IMR-90 (cell line): ENCODE results near the gene TRIM21. TPM values are rescaled to one million over a fixed set of nuclear protein-coding genes. Genes with fewer than 3 reads are reported as not detected.

ENCODE experiments used
- ATAC-seq: fragments of 200-7000 bp; cut with Tn5 transposase; 2 replicates; pipeline ENCODE4 v1.9.1; 2020; ENCODE audit warnings: low read depth, mild to moderate bottlenecking, moderate library complexity
- BruUV-seq: library from RNA; stranded (reverse); fragments of 400-500 nt; replicated peaks from 2 replicates; lab custom pipeline; 2021; lab: Mats Ljungman, UMichigan
- CTCF ChIA-PET: fragments of 300-600 bp; formaldehyde crosslinking; extraction: SDS; loops from one replicate; lab custom pipeline; 2021; ENCODE audit warnings: antibody characterized with exemption; lab: Yijun Ruan, JAX
- POLR2A ChIA-PET: fragments of 300-600 bp; sonication (Branson Sonifier 250); formaldehyde crosslinking; loops from one replicate; lab custom pipeline; 2022; ENCODE audit warnings: antibody characterized with exemption; ENCODE audit not compliant: unreplicated experiment; lab: Charles Lee
- DNase-seq: peaks from one replicate; pipeline ENCODE4 v3.0.0; 2013
- H2AFZ ChIP-seq: replicated peaks from 2 replicates; pipeline ENCODE3; 2013; ENCODE audit warnings: low read length, mild to moderate bottlenecking; ENCODE audit not compliant: poor library complexity
- H2AK5ac ChIP-seq: 2 replicates; pipeline ENCODE4 v1.6.1; 2013; ENCODE audit warnings: low read depth, low read length, inconsistent platforms
- H2AK9ac ChIP-seq: replicated peaks from 2 replicates; pipeline ENCODE3; 2013; ENCODE audit warnings: mild to moderate bottlenecking, low read depth, low read length, moderate library complexity; ENCODE audit not compliant: poor library complexity
- H2BK120ac ChIP-seq: 2 replicates; pipeline ENCODE4 v1.6.1; 2013; ENCODE audit warnings: low read depth, low read length, inconsistent platforms
- H2BK15ac ChIP-seq: 3 replicates; pipeline ENCODE4 v1.6.1; 2013; ENCODE audit warnings: low read depth, low read length, inconsistent platforms
- H2BK20ac ChIP-seq: 2 replicates; pipeline ENCODE4 v1.6.1; 2013; ENCODE audit warnings: low read depth, mild to moderate bottlenecking, inconsistent platforms, low read length, moderate library complexity
- H2BK5ac ChIP-seq: 2 replicates; pipeline ENCODE4 v1.6.1; 2013; ENCODE audit warnings: mild to moderate bottlenecking, low read depth, low read length, inconsistent platforms; ENCODE audit not compliant: poor library complexity, severe bottlenecking
- H3K14ac ChIP-seq: replicated peaks from 2 replicates; pipeline ENCODE4 v1.6.1; 2013; ENCODE audit warnings: low read depth, low read length, inconsistent platforms
- H3K18ac ChIP-seq: 2 replicates; pipeline ENCODE4 v1.6.1; 2013; ENCODE audit warnings: low read depth, low read length, control low read depth
- H3K23ac ChIP-seq: 2 replicates; pipeline ENCODE4 v1.6.1; 2013; ENCODE audit warnings: low read depth, low read length, inconsistent platforms
- H3K27ac ChIP-seq: 2 replicates; pipeline ENCODE4 v1.5.1; 2013; ENCODE audit warnings: mild to moderate bottlenecking, control low read depth, low read length; ENCODE audit not compliant: insufficient read depth
- H3K27me3 ChIP-seq: 2 replicates; pipeline ENCODE4 v1.6.1; 2013; ENCODE audit warnings: low read length; ENCODE audit not compliant: control insufficient read depth, insufficient read depth
- H3K36me3 ChIP-seq: 2 replicates; pipeline ENCODE4 v1.6.1; 2013; ENCODE audit warnings: low read length, mixed read lengths; ENCODE audit not compliant: control insufficient read depth, insufficient read depth
- H3K4ac ChIP-seq: 2 replicates; pipeline ENCODE4 v1.6.1; 2013; ENCODE audit warnings: low read depth, low read length, inconsistent platforms
- H3K4me1 ChIP-seq: 2 replicates; pipeline ENCODE4 v1.6.1; 2013; ENCODE audit warnings: low read length, mixed read lengths; ENCODE audit not compliant: control insufficient read depth, insufficient read depth
- H3K4me2 ChIP-seq: 2 replicates; pipeline ENCODE4 v1.6.1; 2013; ENCODE audit warnings: low read depth, mild to moderate bottlenecking, control low read depth, low read length, moderate library complexity
- H3K4me3 ChIP-seq: 2 replicates; pipeline ENCODE4 v1.5.1; 2013; ENCODE audit warnings: low read depth, mild to moderate bottlenecking, control low read depth, low read length, moderate library complexity; ENCODE audit not compliant: insufficient read depth
- H3K56ac ChIP-seq: 2 replicates; pipeline ENCODE4 v1.6.1; 2013; ENCODE audit warnings: low read length, inconsistent platforms; ENCODE audit not compliant: insufficient read depth; ENCODE audit errors: extremely low read depth
- H3K79me1 ChIP-seq, 2 experiments: 2 replicates each; pipeline ENCODE4 v1.6.1; 2013; ENCODE audit warnings: low read length in 2 of 2, inconsistent platforms in 1 of 2, low read depth in 1 of 2
- H3K9ac ChIP-seq: 2 replicates; pipeline ENCODE4 v1.6.1; 2013; ENCODE audit warnings: low read depth, low read length, control low read depth
- H3K9me1 ChIP-seq: 2 replicates; pipeline ENCODE4 v1.6.1; 2013; ENCODE audit warnings: low read length, inconsistent platforms; ENCODE audit not compliant: insufficient read depth
- H3K9me3 ChIP-seq: 2 replicates; pipeline ENCODE4 v1.6.1; 2013; ENCODE audit warnings: low read length; ENCODE audit not compliant: control insufficient read depth, insufficient read depth
- H4K20me1 ChIP-seq: 2 replicates; pipeline ENCODE4 v1.6.1; 2013; ENCODE audit warnings: low read length, inconsistent platforms; ENCODE audit not compliant: insufficient read depth
- H4K5ac ChIP-seq: 2 replicates; pipeline ENCODE4 v1.6.1; 2013; ENCODE audit warnings: mild to moderate bottlenecking, low read depth, low read length, control low read depth
- H4K8ac ChIP-seq, 2 experiments: 2 replicates each; pipeline ENCODE4 v1.6.1; 2013; ENCODE audit warnings: low read depth in 2 of 2, low read length in 2 of 2, control low read depth in 1 of 2, inconsistent platforms in 1 of 2
- H4K91ac ChIP-seq: 2 replicates; pipeline ENCODE4 v1.6.1; 2013; ENCODE audit warnings: low read depth, low read length, inconsistent platforms; ENCODE audit not compliant: insufficient read depth
- BHLHE40 ChIP-seq: fragments of 150-350 bp; IDR thresholded peaks from 2 replicates; pipeline ENCODE4 v1.6.1; 2016; ENCODE audit warnings: mild to moderate bottlenecking, low read depth, low read length
- CEBPB ChIP-seq: IDR thresholded peaks from 2 replicates; pipeline ENCODE4 v1.6.1; 2012; ENCODE audit warnings: low read depth, low read length, improper control_type of control experiment
- MAFK ChIP-seq: IDR thresholded peaks from 2 replicates; pipeline ENCODE4 v1.6.1; 2012; ENCODE audit warnings: low read depth, low read length, improper control_type of control experiment
- WGBS, 2 experiments: methylation state at CpG; one replicate each; pipeline versions ENCODE4 v1.1.5 to v1.1.7; 2013; ENCODE audit warnings: missing lambda C conversion rate in 2 of 2; ENCODE audit not compliant: insufficient read length in 1 of 2; ENCODE audit errors: extremely low coverage in 2 of 2; 5-methylcytosine and 5-hydroxymethylcytosine counted together
- dilution Hi-C: fragments of 300-500 bp; cut with HindIII; formaldehyde crosslinking; loops from one replicate; pipeline ENCODE4 v1.14.3; 2018; ENCODE audit warnings: low sequenced_read_pairs; ENCODE audit not compliant: unreplicated experiment
- in situ Hi-C: fragments of 300-500 bp; cut with MboI; formaldehyde crosslinking; loops from 3 replicates; pipeline ENCODE4 v1.14.3; 2019; ENCODE audit warnings: low sequenced_read_pairs, inconsistent platforms, mixed read lengths
- intact Hi-C: fragments of 100-400 bp; cut with micrococcal nuclease; formaldehyde crosslinking; loops from 2 replicates; pipeline ENCODE4 v1.10.0; 2022
- polyA plus RNA-seq, 3 experiments: library from polyadenylated mRNA; depleted of rRNA; stranded (reverse); fragments of >200 nt; gene quantifications; 2 replicates each; pipeline ENCODE4 v1.2.3, GENCODE V29; 2012; ENCODE audit warnings: low replicate concordance in 1 of 3
- total RNA-seq: library from RNA; depleted of rRNA; stranded (reverse); fragments of >200 nt; gene quantifications from 2 replicates; pipeline ENCODE4 v1.2.3, GENCODE V29; 2012
- TF ChIP-seq, protein P1 (sequence below): fragments of 150-350 bp; IDR thresholded peaks from 2 replicates; pipeline ENCODE4 v1.6.1; 2016; ENCODE audit warnings: low read depth, mild to moderate bottlenecking, low read length, moderate library complexity, borderline replicate concordance

The TRIM21 gene
- total and polyA plus RNA-seq, 2 of the 4 experiments (the other 2 are of a cell fraction), result 13.9 to 19.2 TPM

DNA sequence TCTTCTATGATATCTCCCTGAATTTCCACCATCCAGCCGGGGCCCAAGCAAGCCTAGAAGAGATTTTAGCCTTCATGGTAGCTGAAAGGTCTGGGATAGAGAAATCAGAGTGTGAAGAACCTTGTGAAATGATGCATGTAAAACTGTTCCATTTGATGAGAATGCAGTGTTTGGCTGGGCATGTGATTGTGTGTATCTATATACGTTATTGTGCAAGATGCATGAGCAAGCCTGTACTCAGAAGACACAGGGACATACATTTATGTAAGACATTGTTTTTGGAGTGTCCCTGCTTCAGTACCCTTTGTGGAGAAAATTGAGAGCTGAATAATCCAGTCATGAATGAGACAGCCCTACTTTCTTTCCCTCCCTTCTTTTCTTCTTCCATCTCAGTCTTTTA, 40.4 kb upstream of the TRIM21 start:
- ChIA-PET POLR2A (no interaction called here), CTCF (no interaction called here)
- Histone ChIP-seq H3K4ac (no peak overlapping the region), H3K9me1 (no peaks in the 10 kb centered on the region), H3K79me1 (no peaks in the 10 kb centered on the region), H4K20me1 (no peaks in the 10 kb centered on the region), H3K18ac (no peak overlapping the region), H3K14ac (no peak overlapping the region), H2AK5ac (no peak overlapping the region), H2BK120ac (no peak overlapping the region), H3K4me2 (no peak overlapping the region), H3K9me3 (no peaks in the 10 kb centered on the region; the same call in 1 of the 2 replicates), H2BK5ac (no peak overlapping the region), H3K4me3 (no peak overlapping the region), H3K27ac (no peak overlapping the region), H3K9ac (no peak overlapping the region), H3K36me3 (no peaks in the 10 kb centered on the region), H3K4me1 (no peaks in the 10 kb centered on the region), H4K91ac (no peak overlapping the region), H2AFZ (no peak overlapping the region), H3K56ac (no peak overlapping the region), H2BK15ac (no peak overlapping the region), H4K5ac (no peak overlapping the region), H3K23ac (no peak overlapping the region), H2AK9ac (no peak overlapping the region), H4K8ac (no peak overlapping the region), H2BK20ac (no peak overlapping the region), H3K27me3 (no peaks in the 10 kb centered on the region)
- TF ChIP-seq CEBPB (peak; percentile 22; the same call in 1 of the 2 replicates), MAFK (no peak), BHLHE40 (no peak)
- TF ChIP-seq, protein P1, sequence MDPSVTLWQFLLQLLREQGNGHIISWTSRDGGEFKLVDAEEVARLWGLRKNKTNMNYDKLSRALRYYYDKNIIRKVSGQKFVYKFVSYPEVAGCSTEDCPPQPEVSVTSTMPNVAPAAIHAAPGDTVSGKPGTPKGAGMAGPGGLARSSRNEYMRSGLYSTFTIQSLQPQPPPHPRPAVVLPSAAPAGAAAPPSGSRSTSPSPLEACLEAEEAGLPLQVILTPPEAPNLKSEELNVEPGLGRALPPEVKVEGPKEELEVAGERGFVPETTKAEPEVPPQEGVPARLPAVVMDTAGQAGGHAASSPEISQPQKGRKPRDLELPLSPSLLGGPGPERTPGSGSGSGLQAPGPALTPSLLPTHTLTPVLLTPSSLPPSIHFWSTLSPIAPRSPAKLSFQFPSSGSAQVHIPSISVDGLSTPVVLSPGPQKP, result no peak
- intact Hi-C loops (no loop called here), in situ Hi-C loops (no loop called here), dilution Hi-C loops (no loop called here)
- ATAC-seq (no peak), DNase-seq (no peak)
- WGBS, 2 experiments, result no CpG with 5 or more reads among the region's 2 CpGs
- no TSS peak for BruUV-seq
